Glutamatergic neuron (in vitro differentiated cells): ENCODE results near the gene RNF32. TPM values are rescaled to one million over a fixed set of nuclear protein-coding genes. Genes with fewer than 3 reads are reported as not detected.

Experiments
- DNase-seq: peaks from one replicate; pipeline ENCODE4 v3.0.0; 2022
- H3K27ac Mint-ChIP-seq: one replicate; pipeline ENCODE4 v1.8.0; 2020; ENCODE audit warnings: mild to moderate bottlenecking, mixed read lengths, inconsistent platforms; ENCODE audit not compliant: unreplicated experiment
- H3K27me3 Mint-ChIP-seq: one replicate; pipeline ENCODE4 v1.8.0; 2020; ENCODE audit warnings: mild to moderate bottlenecking, moderate library complexity, mixed read lengths, inconsistent platforms; ENCODE audit not compliant: unreplicated experiment
- H3K36me3 Mint-ChIP-seq: one replicate; pipeline ENCODE4 v1.8.0; 2020; ENCODE audit warnings: mild to moderate bottlenecking, mixed read lengths, inconsistent platforms; ENCODE audit not compliant: unreplicated experiment
- H3K4me1 Mint-ChIP-seq: one replicate; pipeline ENCODE4 v1.8.0; 2020; ENCODE audit warnings: mild to moderate bottlenecking, low read depth, mixed read lengths, inconsistent platforms; ENCODE audit not compliant: unreplicated experiment
- H3K4me3 Mint-ChIP-seq: one replicate; pipeline ENCODE4 v1.8.0; 2020; ENCODE audit warnings: mild to moderate bottlenecking, mixed read lengths, inconsistent platforms; ENCODE audit not compliant: unreplicated experiment
- H3K9me3 Mint-ChIP-seq: one replicate; pipeline ENCODE4 v1.8.0; 2020; ENCODE audit warnings: mild to moderate bottlenecking, moderate library complexity, mixed read lengths, inconsistent platforms; ENCODE audit not compliant: unreplicated experiment
- CTCF ChIP-seq: fragments of 200-600 bp; sonication (generic); IDR thresholded peaks from one replicate; pipeline ENCODE4 v1.5.0; 2021; ENCODE audit not compliant: partially characterized antibody, unreplicated experiment
- total RNA-seq: library from RNA; stranded (reverse); fragmentation: NEBNext Ultra II Directional; extraction: Animal tissue kit (Norgen Biotek cat#: 25700); gene quantifications from one replicate; pipeline ENCODE4 v1.2.1, GENCODE V29; 2021; ENCODE audit not compliant: unreplicated experiment

Gene RNF32
- total RNA-seq, 1 donor from 2014 or later, result 2.2 TPM

DNA sequence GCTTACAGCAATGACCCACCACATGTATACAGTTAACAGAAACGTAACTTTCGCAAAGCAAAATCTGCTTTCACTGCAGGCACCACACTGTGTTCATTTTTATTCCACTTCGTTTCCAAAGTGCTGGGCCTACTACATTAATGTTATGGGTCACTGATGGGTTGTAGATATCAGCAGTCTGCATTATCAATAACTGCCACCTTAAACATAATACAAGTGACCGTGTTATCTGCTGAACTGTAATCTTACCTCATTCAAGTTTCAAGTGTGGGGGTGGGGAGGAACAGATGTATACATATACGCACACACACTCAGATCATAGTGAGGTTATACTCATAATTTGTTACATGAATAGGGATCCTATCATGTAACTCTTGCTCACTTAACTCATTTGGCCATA is 21.1 kb downstream of the RNF32 start:
- Mint-ChIP-seq H3K4me1 (no peaks in the 10 kb centered on the region), H3K4me3 (no peak overlapping the region), H3K27me3 (no peaks in the 10 kb centered on the region), H3K9me3 (no peaks in the 10 kb centered on the region), H3K36me3 (no peaks in the 10 kb centered on the region), H3K27ac (no peak overlapping the region)
- DNase-seq, result no peak
- TF ChIP-seq CTCF, result no peak

GRCh38 chr7:156662277-156662676 is 21.7 kb downstream of the RNF32 start:
- Mint-ChIP-seq H3K27ac (no peak overlapping the region), H3K9me3 (no peaks in the 10 kb centered on the region), H3K27me3 (no peaks in the 10 kb centered on the region), H3K4me3 (no peak overlapping the region), H3K36me3 (no peaks in the 10 kb centered on the region), H3K4me1 (no peaks in the 10 kb centered on the region)
- no peak for TF ChIP-seq CTCF
- no peak for DNase-seq

DNA sequence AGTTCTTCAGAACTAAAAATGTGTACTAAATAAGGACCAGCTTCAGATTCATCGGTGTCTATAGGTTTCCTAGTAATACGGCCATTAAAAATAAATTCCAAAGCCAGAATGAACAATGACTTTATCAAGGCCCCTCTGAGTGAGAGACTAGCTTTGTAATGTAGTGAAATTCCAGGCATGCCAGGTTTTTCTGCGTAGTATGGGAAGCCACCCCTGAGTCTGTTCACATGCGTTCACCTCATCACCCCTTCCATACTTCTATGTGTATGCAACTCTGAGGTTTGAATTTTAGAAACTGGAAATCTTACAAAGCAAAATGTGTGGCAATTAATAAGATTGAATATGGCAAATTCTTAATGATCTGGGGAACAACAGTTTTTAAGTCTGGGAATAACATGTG is 24.5 kb downstream of the RNF32 start:
- no peak for DNase-seq
- TF ChIP-seq CTCF, result no peak
- H3K27ac Mint-ChIP-seq, result no peak overlapping the region
- no peaks in the 10 kb centered on the region for H3K9me3 Mint-ChIP-seq
- no peaks in the 10 kb centered on the region for H3K27me3 Mint-ChIP-seq
- H3K4me1 Mint-ChIP-seq, result no peaks in the 10 kb centered on the region
- no peaks in the 10 kb centered on the region for H3K36me3 Mint-ChIP-seq
- no peak overlapping the region for H3K4me3 Mint-ChIP-seq

- DNase-seq, result no peak
- no peak overlapping the region for H3K27ac Mint-ChIP-seq
- no peak overlapping the region for H3K4me3 Mint-ChIP-seq
- H3K9me3 Mint-ChIP-seq, result peaks cover 3% of the 10 kb centered on the region
- H3K27me3 Mint-ChIP-seq, result no peaks in the 10 kb centered on the region
- no peaks in the 10 kb centered on the region for H3K36me3 Mint-ChIP-seq
- H3K4me1 Mint-ChIP-seq, result peaks cover 4% of the 10 kb centered on the region
- no peak for TF ChIP-seq CTCF
Measured at GRCh38 chr7:156666368-156667109, 26.0 kb downstream of the RNF32 start.

- Mint-ChIP-seq H3K9me3 (peaks cover 3% of the 10 kb centered on the region), H3K4me3 (no peak overlapping the region), H3K27me3 (no peaks in the 10 kb centered on the region), H3K4me1 (peaks cover 4% of the 10 kb centered on the region), H3K36me3 (no peaks in the 10 kb centered on the region), H3K27ac (no peak overlapping the region)
- no peak for DNase-seq
- no peak for TF ChIP-seq CTCF
Measured at GRCh38 chr7:156667110-156667426, 26.5 kb downstream of the RNF32 start.
